ENCODE results near the gene IFI27L1.

GRCh38 chr14:94119071-94119470, 38.0 kb downstream of the IFI27L1 start:
- no peak for TF ChIP-seq CTCF (optimal IDR thresholded peaks at IDR 0.05 in 1 of 3, IDR thresholded peaks at IDR 0.05 in 1 of 3, conservative IDR thresholded peaks at IDR 0.05 in 1 of 3; ENCODE audit: extremely low read depth in 1 of 3, insufficient read depth in 2 of 3, low read length in 3 of 3)
- no peak for TF ChIP-seq EZH2 (IDR thresholded peaks at IDR 0.05; ENCODE audit: low read length)

Data from keratinocyte (primary cell).